Liver (tissue), 3 donors: Measurements from ENCODE around the gene FAM227B.

Experiments
- CTCF ChIP-seq: fragments of 150-350 bp; IDR thresholded peaks from 2 replicates; pipeline ENCODE4 v1.5.1; 2017; ENCODE audit warnings: improper control_type of control experiment, low read depth, low read length; ENCODE audit not compliant: missing input control
- FOXA1 ChIP-seq: IDR thresholded peaks from 2 replicates; pipeline ENCODE4 v1.6.1; 2016; ENCODE audit warnings: antibody characterized with exemption
- MAX ChIP-seq: IDR thresholded peaks from 2 replicates; pipeline ENCODE4 v1.6.1; 2016; ENCODE audit warnings: antibody characterized with exemption
- RAD21 ChIP-seq, 2 donors: IDR thresholded peaks; 2 replicates each; pipeline ENCODE4 v1.6.1; 2016; ENCODE audit warnings: antibody characterized with exemption in 2 of 2, mild to moderate bottlenecking in 2 of 2
- REST ChIP-seq: IDR thresholded peaks from 2 replicates; pipeline ENCODE4 v1.6.1; 2016; ENCODE audit warnings: antibody characterized with exemption, mild to moderate bottlenecking
- RXRA ChIP-seq, 2 donors: IDR thresholded peaks; 2 replicates each; pipeline ENCODE4 v1.6.1; 2017 to 2018; ENCODE audit warnings: antibody characterized with exemption in 2 of 2, mild to moderate bottlenecking in 1 of 2
- TAF1 ChIP-seq: conservative IDR thresholded peaks from 2 replicates; pipeline ENCODE4 v1.6.1; 2016; ENCODE audit warnings: antibody characterized with exemption, mild to moderate bottlenecking
- YY1 ChIP-seq: IDR thresholded peaks from 2 replicates; pipeline ENCODE4 v1.6.1; 2016; ENCODE audit warnings: antibody characterized with exemption, mild to moderate bottlenecking
- ZBTB33 ChIP-seq: IDR thresholded peaks from 2 replicates; pipeline ENCODE4 v1.6.1; 2016; ENCODE audit warnings: antibody characterized with exemption
- donor health status: healthy.
- donor health status: healthy.

- TF ChIP-seq RAD21 (IDR thresholded peaks at IDR 0.05): no peak
- no peak for TF ChIP-seq CTCF
- no peak for TF ChIP-seq TAF1
- TF ChIP-seq ZBTB33: no peak
- TF ChIP-seq YY1: no peak
- no peak for TF ChIP-seq FOXA1
- TF ChIP-seq REST: no peak
- no peak for TF ChIP-seq MAX
- TF ChIP-seq RXRA (IDR thresholded peaks at IDR 0.05): no peak
These were observed 310.7 kb downstream of the FAM227B start for GRCh38 chr15:49309889-49310288.
